Measurements from ENCODE around the gene TMEM161A. TPM values are rescaled to one million over a fixed set of nuclear protein-coding genes. Genes with fewer than 3 reads are reported as not detected.

TMEM161A gene
- total and polyA plus RNA-seq, 2 of the 13 experiments (the other 11 are each of a cell fraction or from before 2014, with no cell fraction given): 25.9 to 31.4 TPM

- TF ChIP-seq ZNF580 (CRISPR knock-in tag; IDR thresholded peaks at IDR 0.05; ENCODE audit: borderline replicate concordance, low read depth) (peak; percentile 73; the same call in 1 of the 2 replicates), USF2 (IDR thresholded peaks at IDR 0.05; ENCODE audit: low read depth, low read length) (no peak), USF2 (CRISPR knock-in tag; IDR thresholded peaks at IDR 0.05; ENCODE audit: borderline replicate concordance) (no peak), ZNF564 (CRISPR knock-in tag; IDR thresholded peaks at IDR 0.05) (no peak), ARID5B (CRISPR knock-in tag; IDR thresholded peaks at IDR 0.05) (peak; percentile 40; the same call in 1 of the 2 replicates), HBP1 (CRISPR knock-in tag; IDR thresholded peaks at IDR 0.05; ENCODE audit: low read depth) (no peak), PAF1 (CRISPR knock-in tag; IDR thresholded peaks at IDR 0.05) (no peak), ZBTB33 (CRISPR knock-in tag; IDR thresholded peaks at IDR 0.05) (no peak), GPN1 (CRISPR knock-in tag; IDR thresholded peaks at IDR 0.05; ENCODE audit: borderline replicate concordance) (no peak), IRF9 (CRISPR knock-in tag; IDR thresholded peaks at IDR 0.05; ENCODE audit: borderline replicate concordance) (no peak), ELF3 (CRISPR knock-in tag; IDR thresholded peaks at IDR 0.05) (no peak), PPARG (CRISPR knock-in tag; conservative IDR thresholded peaks at IDR 0.05) (no peak)
These were observed at the start of gene TMEM161A (continued) for GRCh38 chr19:19138109-19138981.
